ENCODE measurements around the gene PRDX4.

The PRDX4 gene

GRCh38 chrX:23664496-23664895 lies 2.8 kb upstream of the PRDX4 start:
- no peaks in the 10 kb centered on the region for H3K27me3 ChIP-seq (ENCODE audit: insufficient read depth, low read length, poor library complexity)
- H3K36me3 ChIP-seq (ENCODE audit: insufficient read depth, low read length), result no peaks in the 10 kb centered on the region
- H3K79me2 ChIP-seq (ENCODE audit: insufficient read depth, low read length), result peaks cover 23% of the 10 kb centered on the region
- H4K20me1 ChIP-seq (ENCODE audit: insufficient read depth, low read length), result no peaks in the 10 kb centered on the region
- no peak overlapping the region for H3K9ac ChIP-seq (ENCODE audit: low read depth, low read length)
- no peak overlapping the region for H3K4me2 ChIP-seq (ENCODE audit: insufficient read depth, low read length)
- no peak for DNase-seq
- H3K4me1 ChIP-seq (ENCODE audit: insufficient read depth, low read length), result peaks cover 22% of the 10 kb centered on the region
- no peak overlapping the region for H2AFZ ChIP-seq (ENCODE audit: low read depth, low read length)
- no peak for ATAC-seq (ENCODE audit: insufficient read depth, low read depth)
- TF ChIP-seq CTCF (IDR thresholded peaks at IDR 0.05; ENCODE audit: borderline replicate concordance, extremely low read depth, low read length, poor library complexity, severe bottlenecking) (no peak), EZH2 (IDR thresholded peaks at IDR 0.05; ENCODE audit: borderline replicate concordance, low read depth, low read length, severe bottlenecking) (no peak)
- no peaks in the 10 kb centered on the region for H3K9me3 ChIP-seq (ENCODE audit: insufficient read depth, low read length, severe bottlenecking)
- H3K27ac ChIP-seq (ENCODE audit: low read length), result no peak overlapping the region
- H3K4me3 ChIP-seq (ENCODE audit: low read depth in 1 of 2, low read length in 2 of 2), result no peak overlapping the region

- TF ChIP-seq EZH2 (IDR thresholded peaks at IDR 0.05; ENCODE audit: borderline replicate concordance, low read depth, low read length, severe bottlenecking) (no peak), CTCF (IDR thresholded peaks at IDR 0.05; ENCODE audit: borderline replicate concordance, extremely low read depth, low read length, poor library complexity, severe bottlenecking) (no peak)
- Histone ChIP-seq H3K4me1 (ENCODE audit: insufficient read depth, low read length) (peaks cover 25% of the 10 kb centered on the region), H3K27me3 (ENCODE audit: insufficient read depth, low read length, poor library complexity) (no peaks in the 10 kb centered on the region), H2AFZ (ENCODE audit: low read depth, low read length) (peak overlapping the region; percentile 87; the same call in 1 of the 2 replicates), H3K79me2 (ENCODE audit: insufficient read depth, low read length) (peaks cover 34% of the 10 kb centered on the region), H3K9ac (ENCODE audit: low read depth, low read length) (no peak overlapping the region), H3K27ac (ENCODE audit: low read length) (no peak overlapping the region), H3K36me3 (ENCODE audit: insufficient read depth, low read length) (peaks cover 7% of the 10 kb centered on the region; the same call in 1 of the 2 replicates), H4K20me1 (ENCODE audit: insufficient read depth, low read length) (no peaks in the 10 kb centered on the region), H3K4me3 (ENCODE audit: low read depth in 1 of 2, low read length in 2 of 2) (no peak overlapping the region), H3K4me2 (ENCODE audit: insufficient read depth, low read length) (no peak overlapping the region), H3K9me3 (ENCODE audit: insufficient read depth, low read length, severe bottlenecking) (no peaks in the 10 kb centered on the region)
- ATAC-seq (ENCODE audit: insufficient read depth, low read depth) (no peak), DNase-seq (no peak)
These were observed 1.0 kb upstream of the PRDX4 start for GRCh38 chrX:23666282-23666681.

- DNase-seq, result no peak
- Histone ChIP-seq H3K4me3 (ENCODE audit: low read depth in 1 of 2, low read length in 2 of 2) (peak overlapping the region; percentile 72 to 90), H3K27ac (ENCODE audit: low read length) (peak overlapping the region; percentile 88), H4K20me1 (ENCODE audit: insufficient read depth, low read length) (no peaks in the 10 kb centered on the region), H3K79me2 (ENCODE audit: insufficient read depth, low read length) (peaks cover 34% of the 10 kb centered on the region), H3K4me2 (ENCODE audit: insufficient read depth, low read length) (peak overlapping the region; percentile 73), H3K4me1 (ENCODE audit: insufficient read depth, low read length) (peaks cover 25% of the 10 kb centered on the region), H3K27me3 (ENCODE audit: insufficient read depth, low read length, poor library complexity) (no peaks in the 10 kb centered on the region), H3K9ac (ENCODE audit: low read depth, low read length) (peak overlapping the region; percentile 80), H2AFZ (ENCODE audit: low read depth, low read length) (peak overlapping the region; percentile 89), H3K9me3 (ENCODE audit: insufficient read depth, low read length, severe bottlenecking) (no peaks in the 10 kb centered on the region), H3K36me3 (ENCODE audit: insufficient read depth, low read length) (peaks cover 23% of the 10 kb centered on the region; the same call in 1 of the 2 replicates)
- no peak for ATAC-seq (ENCODE audit: insufficient read depth, low read depth)
- TF ChIP-seq CTCF (IDR thresholded peaks at IDR 0.05; ENCODE audit: borderline replicate concordance, extremely low read depth, low read length, poor library complexity, severe bottlenecking) (no peak), EZH2 (IDR thresholded peaks at IDR 0.05; ENCODE audit: borderline replicate concordance, low read depth, low read length, severe bottlenecking) (no peak)
These were observed 1.0 kb downstream of the PRDX4 start for GRCh38 chrX:23668335-23668734.

GRCh38 chrX:23670528-23670927 lies 3.2 kb downstream of the PRDX4 start:
- Histone ChIP-seq H3K9me3 (ENCODE audit: insufficient read depth, low read length, severe bottlenecking) (no peaks in the 10 kb centered on the region), H3K4me1 (ENCODE audit: insufficient read depth, low read length) (peaks cover 25% of the 10 kb centered on the region), H4K20me1 (ENCODE audit: insufficient read depth, low read length) (no peaks in the 10 kb centered on the region), H3K27me3 (ENCODE audit: insufficient read depth, low read length, poor library complexity) (no peaks in the 10 kb centered on the region), H3K79me2 (ENCODE audit: insufficient read depth, low read length) (peaks cover 34% of the 10 kb centered on the region), H3K27ac (ENCODE audit: low read length) (no peak overlapping the region), H2AFZ (ENCODE audit: low read depth, low read length) (no peak overlapping the region), H3K4me2 (ENCODE audit: insufficient read depth, low read length) (peak overlapping the region; percentile 13; the same call in 1 of the 2 replicates), H3K36me3 (ENCODE audit: insufficient read depth, low read length) (peaks cover 30% of the 10 kb centered on the region), H3K4me3 (ENCODE audit: low read depth in 1 of 2, low read length in 2 of 2) (no peak overlapping the region), H3K9ac (ENCODE audit: low read depth, low read length) (no peak overlapping the region)
- TF ChIP-seq EZH2 (IDR thresholded peaks at IDR 0.05; ENCODE audit: borderline replicate concordance, low read depth, low read length, severe bottlenecking) (no peak), CTCF (IDR thresholded peaks at IDR 0.05; ENCODE audit: borderline replicate concordance, extremely low read depth, low read length, poor library complexity, severe bottlenecking) (no peak)
- no peak for DNase-seq
- no peak for ATAC-seq (ENCODE audit: insufficient read depth, low read depth)
